Midbrain (tissue), 1 donor: Measurements from ENCODE around the gene ETV6.

Experiments
- DNase-seq: peaks from one replicate; lab custom pipeline; 2025; lab: John Stamatoyannopoulos, UW

The ETV6 gene

GRCh38 chr12:11758510-11759493 is 109.3 kb downstream of the ETV6 start:
- DNase-seq = peak; percentile 7

GRCh38 chr12:11759494-11759878 is 110.0 kb downstream of the ETV6 start:
- DNase-seq = no peak

- no peak for DNase-seq
These were observed 110.4 kb downstream of the ETV6 start for GRCh38 chr12:11759899-11760298.

- DNase-seq = no peak
These were observed 112.5 kb downstream of the ETV6 start for GRCh38 chr12:11761869-11762567.

GRCh38 chr12:11762723-11763326 is 113.4 kb downstream of the ETV6 start:
- DNase-seq = no peak

- DNase-seq = peak; percentile 7
These were observed 114.5 kb downstream of the ETV6 start for GRCh38 chr12:11763760-11764520.

- no peak for DNase-seq
These were observed 115.4 kb downstream of the ETV6 start for GRCh38 chr12:11764837-11765236.

GRCh38 chr12:11765421-11765816 is 115.9 kb downstream of the ETV6 start:
- DNase-seq = no peak

- peak; percentile 28 for DNase-seq
These were observed 116.6 kb downstream of the ETV6 start for GRCh38 chr12:11765817-11766794.

- no peak for DNase-seq
These were observed 117.7 kb downstream of the ETV6 start for GRCh38 chr12:11767029-11767724.

- no peak for DNase-seq
These were observed 118.3 kb downstream of the ETV6 start for GRCh38 chr12:11767798-11768197.

- DNase-seq = no peak
These were observed 118.9 kb downstream of the ETV6 start for GRCh38 chr12:11768233-11768965.

- DNase-seq = no peak
These were observed 120.4 kb downstream of the ETV6 start for GRCh38 chr12:11769723-11770514.

- DNase-seq = no peak
These were observed 121.9 kb downstream of the ETV6 start for GRCh38 chr12:11771356-11771755.

- no peak for DNase-seq
These were observed 122.5 kb downstream of the ETV6 start for GRCh38 chr12:11771895-11772502.

GRCh38 chr12:11773889-11774677 is 124.6 kb downstream of the ETV6 start:
- DNase-seq = peak; percentile 43

GRCh38 chr12:11774821-11775220 is 125.3 kb downstream of the ETV6 start:
- peak; percentile 22 for DNase-seq
